CD4-positive, CD25-positive, alpha-beta regulatory T cell (primary cell): ENCODE data around the gene METTL21A. TPM values are rescaled to one million over a fixed set of nuclear protein-coding genes. Genes with fewer than 3 reads are reported as not detected.

ENCODE experiments used
- ATAC-seq, 2 donors: fragments of 150-1000 bp; cut with Tn5 transposase; one replicate each; pipeline ENCODE4 v1.10.0; 2021; ENCODE audit warnings: low read depth in 2 of 2, moderate number of reproducible peaks in 2 of 2, moderate library complexity in 1 of 2
- DNase-seq, 3 donors: peaks; one replicate each; pipeline versions ENCODE4 v3.0.0 to v3.0.0-alpha.2; 2012 to 2022; ENCODE audit warnings: mixed read lengths in 1 of 3
- H3K27ac ChIP-seq: one replicate; pipeline ENCODE4 v1.7.0; 2013; ENCODE audit warnings: mild to moderate bottlenecking, low read length; ENCODE audit not compliant: insufficient read depth, poor library complexity, severe bottlenecking
- H3K27me3 ChIP-seq: one replicate; pipeline ENCODE4 v1.7.0; 2013; ENCODE audit warnings: low read length; ENCODE audit not compliant: control insufficient read depth, insufficient read depth
- H3K36me3 ChIP-seq: one replicate; pipeline ENCODE4 v1.7.0; 2013; ENCODE audit warnings: mild to moderate bottlenecking, low read length, moderate library complexity; ENCODE audit not compliant: control insufficient read depth, insufficient read depth
- H3K4me1 ChIP-seq: 2 replicates; pipeline ENCODE4 v1.7.0; 2013; ENCODE audit warnings: mild to moderate bottlenecking, low read length; ENCODE audit not compliant: insufficient read depth, control insufficient read depth, poor library complexity, severe bottlenecking
- H3K4me3 ChIP-seq: one replicate; pipeline ENCODE4 v1.7.0; 2013; ENCODE audit warnings: low read depth, mild to moderate bottlenecking, low read length, moderate library complexity
- H3K9me3 ChIP-seq, 2 experiments: 1 replicate in 1 of 2; 2 replicates in 1 of 2; pipeline ENCODE4 v1.7.0; 2013; ENCODE audit warnings: low read length in 2 of 2, mild to moderate bottlenecking in 1 of 2, moderate library complexity in 1 of 2; ENCODE audit not compliant: control insufficient read depth in 2 of 2
- H3K27ac Mint-ChIP-seq, 3 donors: one replicate each; pipeline ENCODE4 v1.8.0; 2020 to 2022; ENCODE audit warnings: mild to moderate bottlenecking in 3 of 3, mixed read lengths in 3 of 3, moderate library complexity in 2 of 3
- H3K27me3 Mint-ChIP-seq: one replicate; pipeline ENCODE4 v1.8.0; 2022; ENCODE audit warnings: mild to moderate bottlenecking, mixed read lengths
- H3K36me3 Mint-ChIP-seq: one replicate; pipeline ENCODE4 v1.8.0; 2020; ENCODE audit warnings: mixed read lengths
- H3K4me1 Mint-ChIP-seq, 4 donors: one replicate each; pipeline ENCODE4 v1.8.0; 2020 to 2022; ENCODE audit warnings: mixed read lengths in 4 of 4, mild to moderate bottlenecking in 1 of 4
- H3K4me3 Mint-ChIP-seq, 4 donors: one replicate each; pipeline ENCODE4 v1.8.0; 2020 to 2022; ENCODE audit warnings: mild to moderate bottlenecking in 4 of 4, mixed read lengths in 4 of 4, moderate library complexity in 3 of 4
- H3K9me3 Mint-ChIP-seq, 7 donors: one replicate each; pipeline ENCODE4 v1.8.0; 2020 to 2022; ENCODE audit warnings: mixed read lengths in 7 of 7, mild to moderate bottlenecking in 3 of 7, moderate library complexity in 2 of 7
- polyA plus RNA-seq, 4 donors: library from polyadenylated mRNA; unstranded; fragments of 300-500 nt; fragmentation: Illumina TruSeq; gene quantifications; one replicate each; pipeline ENCODE4 v1.2.3, GENCODE V29; 2021
- total RNA-seq: library from RNA; stranded (reverse); gene quantifications from one replicate; pipeline ENCODE4 v1.2.3, GENCODE V29; 2022

The METTL21A gene
- total and polyA plus RNA-seq, 5 donors from 2014 or later: 13.7 to 29.7 (median 22.2) TPM

DNA sequence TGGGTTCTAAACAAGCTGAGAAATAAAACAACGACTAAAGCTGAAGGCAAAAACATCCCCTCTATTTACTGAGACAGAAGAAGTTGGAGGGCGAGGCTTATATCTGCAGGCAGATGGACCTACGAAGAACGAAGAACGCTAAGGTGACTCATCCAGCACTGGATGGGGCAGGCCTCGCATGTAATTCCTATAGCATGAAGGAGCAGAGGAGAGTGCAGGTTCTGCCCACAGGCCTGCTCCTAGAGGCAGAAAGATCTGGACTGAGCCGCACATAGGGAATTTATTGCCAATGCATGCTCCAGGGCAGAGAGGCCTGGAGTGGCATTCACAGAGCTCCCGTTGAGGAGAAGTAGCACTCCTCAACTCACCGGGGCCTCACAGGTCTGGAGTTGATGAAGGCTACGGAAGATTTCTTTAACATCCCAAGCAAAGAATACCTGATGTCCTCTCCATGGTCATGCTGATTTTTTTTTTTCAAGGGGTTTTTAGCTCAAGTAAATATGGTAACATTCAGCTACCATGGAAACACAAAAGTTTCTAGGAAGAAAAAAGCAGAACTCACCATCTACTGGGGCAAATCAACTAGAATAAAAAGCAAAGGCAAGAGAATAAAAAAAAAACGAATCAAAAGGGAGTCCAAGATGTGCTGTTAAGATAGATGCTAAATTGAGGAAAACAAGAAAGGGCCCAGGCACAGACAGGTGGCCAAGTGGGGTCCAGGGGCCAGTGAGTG lies 10.4 kb upstream of the METTL21A start:
- no peak overlapping the region for H3K4me3 ChIP-seq
- Mint-ChIP-seq H3K36me3 (no peaks in the 10 kb centered on the region), H3K9me3 (peaks cover 0 to 6% (median 3%) of the 10 kb centered on the region in 7 donors), H3K4me3 (no peak overlapping the region), H3K27me3 (peaks cover 4% of the 10 kb centered on the region), H3K4me1 (no peaks in the 10 kb centered on the region), H3K27ac (peak overlapping the region in 1 of 3 donors; percentile 20)
- no peaks in the 10 kb centered on the region for H3K4me1 ChIP-seq
- no peaks in the 10 kb centered on the region for H3K36me3 ChIP-seq
- H3K27ac ChIP-seq: no peak overlapping the region
- no peak for DNase-seq
- peaks cover 9 to 10% of the 10 kb centered on the region in 2 experiments for H3K9me3 ChIP-seq
- no peak for ATAC-seq
- no peaks in the 10 kb centered on the region for H3K27me3 ChIP-seq

GRCh38 chr2:207633686-207634085 lies 8.5 kb upstream of the METTL21A start:
- H3K9me3 ChIP-seq: no peaks in the 10 kb centered on the region
- H3K9me3 Mint-ChIP-seq: peaks cover 0 to 1% (median 0%) of the 10 kb centered on the region in 7 donors
- peaks cover 4% of the 10 kb centered on the region for H3K27me3 Mint-ChIP-seq
- no peaks in the 10 kb centered on the region for H3K4me1 ChIP-seq
- no peak overlapping the region for H3K27ac ChIP-seq
- no peak for DNase-seq
- no peak overlapping the region for H3K4me3 ChIP-seq
- no peak overlapping the region for H3K27ac Mint-ChIP-seq
- H3K36me3 Mint-ChIP-seq: no peaks in the 10 kb centered on the region
- no peak for ATAC-seq
- H3K27me3 ChIP-seq: no peaks in the 10 kb centered on the region
- H3K36me3 ChIP-seq: no peaks in the 10 kb centered on the region
- H3K4me1 Mint-ChIP-seq: no peaks in the 10 kb centered on the region
- H3K4me3 Mint-ChIP-seq: no peak overlapping the region

GRCh38 chr2:207632575-207633493 lies 7.6 kb upstream of the METTL21A start:
- Mint-ChIP-seq H3K9me3 (peaks cover 0 to 1% (median 0%) of the 10 kb centered on the region in 7 donors), H3K36me3 (no peaks in the 10 kb centered on the region), H3K4me1 (peaks cover 0 to 1% (median under 1%) of the 10 kb centered on the region in 4 donors), H3K4me3 (no peak overlapping the region), H3K27me3 (peaks cover 4% of the 10 kb centered on the region), H3K27ac (peak overlapping the region in 1 of 3 donors; percentile 3)
- Histone ChIP-seq H3K27me3 (no peaks in the 10 kb centered on the region), H3K4me1 (no peaks in the 10 kb centered on the region), H3K36me3 (no peaks in the 10 kb centered on the region), H3K4me3 (no peak overlapping the region), H3K27ac (no peak overlapping the region), H3K9me3 (no peaks in the 10 kb centered on the region)
- peak in 1 of 2 donors; percentile 25 for ATAC-seq
- no peak for DNase-seq

DNA sequence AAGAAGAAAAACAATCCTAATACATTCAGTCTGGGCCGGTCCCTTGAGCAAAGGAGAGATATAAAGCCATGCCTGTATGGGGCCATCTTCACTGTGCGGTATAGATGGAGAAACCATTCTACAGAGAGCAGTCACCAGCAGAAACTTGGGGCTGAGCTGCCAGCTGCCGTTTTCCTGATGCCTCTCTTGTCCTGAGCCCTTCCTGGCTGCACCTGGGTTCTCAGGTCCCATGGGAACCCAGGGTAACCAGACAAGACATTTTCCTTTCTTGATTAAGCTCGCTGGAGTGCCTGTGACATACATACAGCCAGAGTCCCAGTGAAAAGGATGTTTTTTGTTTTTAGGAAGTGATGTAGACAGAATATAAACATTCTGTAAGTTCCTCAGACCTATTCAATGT lies 5.3 kb upstream of the METTL21A start:
- H3K27me3 ChIP-seq: no peaks in the 10 kb centered on the region
- no peaks in the 10 kb centered on the region for H3K9me3 ChIP-seq
- DNase-seq: no peak
- Mint-ChIP-seq H3K4me1 (peaks cover 3 to 11% (median 8%) of the 10 kb centered on the region in 4 donors), H3K27ac (peak overlapping the region in 2 of 3 donors; percentile 16 to 78), H3K9me3 (no peaks in the 10 kb centered on the region), H3K36me3 (no peaks in the 10 kb centered on the region), H3K4me3 (peak overlapping the region in 2 of 4 donors; percentile 36 to 39), H3K27me3 (no peaks in the 10 kb centered on the region)
- H3K4me1 ChIP-seq: peaks cover 17% of the 10 kb centered on the region
- no peak overlapping the region for H3K27ac ChIP-seq
- H3K36me3 ChIP-seq: no peaks in the 10 kb centered on the region
- no peak for ATAC-seq
- H3K4me3 ChIP-seq: no peak overlapping the region

DNA sequence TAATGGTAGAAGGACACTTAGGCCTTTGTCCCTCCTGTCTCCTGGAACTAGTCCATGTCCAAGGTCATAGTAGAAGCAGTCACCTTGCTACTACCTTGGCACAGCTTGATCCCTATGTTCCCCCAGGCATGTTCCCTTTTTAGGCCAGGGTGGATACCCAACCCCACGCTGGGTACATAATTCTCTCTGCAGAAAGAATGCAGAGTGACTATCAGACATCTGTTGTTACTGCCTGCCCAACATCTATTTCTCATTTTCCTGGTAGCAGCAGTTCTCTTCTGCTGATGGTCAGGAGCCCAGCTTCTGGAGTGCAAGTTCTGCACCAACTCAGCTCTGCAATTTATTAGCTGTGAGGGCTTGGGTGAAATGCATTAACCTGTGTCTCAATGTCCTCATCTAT lies 4.4 kb upstream of the METTL21A start:
- no peak overlapping the region for H3K4me3 ChIP-seq
- Mint-ChIP-seq H3K27ac (peak overlapping the region in 1 of 3 donors; percentile 78), H3K36me3 (no peaks in the 10 kb centered on the region), H3K27me3 (no peaks in the 10 kb centered on the region), H3K4me3 (peak overlapping the region in 3 of 4 donors; percentile 44 to 83 (median 82)), H3K4me1 (peaks cover 3 to 13% (median 9%) of the 10 kb centered on the region in 4 donors), H3K9me3 (no peaks in the 10 kb centered on the region)
- H3K4me1 ChIP-seq: peaks cover 19% of the 10 kb centered on the region
- no peaks in the 10 kb centered on the region for H3K27me3 ChIP-seq
- H3K36me3 ChIP-seq: no peaks in the 10 kb centered on the region
- H3K9me3 ChIP-seq: no peaks in the 10 kb centered on the region
- ATAC-seq (no peak), DNase-seq (no peak)
- H3K27ac ChIP-seq: no peak overlapping the region

GRCh38 chr2:207624185-207625013 lies 795 bp downstream of the METTL21A start:
- H3K36me3 ChIP-seq: peaks cover 2% of the 10 kb centered on the region
- DNase-seq (peak; percentile 46 to 80 (median 68)), ATAC-seq (peak; percentile 23 to 31)
- Mint-ChIP-seq H3K27ac (peak overlapping the region; percentile 94 to 96 (median 94)), H3K27me3 (no peaks in the 10 kb centered on the region), H3K36me3 (peaks cover 3% of the 10 kb centered on the region), H3K9me3 (no peaks in the 10 kb centered on the region), H3K4me1 (peaks cover 26 to 60% (median 43%) of the 10 kb centered on the region in 4 donors), H3K4me3 (peak overlapping the region; percentile 95 to 98 (median 96))
- no peaks in the 10 kb centered on the region for H3K27me3 ChIP-seq
- H3K9me3 ChIP-seq: no peaks in the 10 kb centered on the region
- H3K4me3 ChIP-seq: peak overlapping the region; percentile 92
- peak overlapping the region; percentile 97 for H3K27ac ChIP-seq
- H3K4me1 ChIP-seq: peaks cover 48% of the 10 kb centered on the region

GRCh38 chr2:207621501-207622039 lies 3.6 kb downstream of the METTL21A start:
- DNase-seq (peak in 1 of 3 donors; percentile 27), ATAC-seq (no peak)
- no peaks in the 10 kb centered on the region for H3K9me3 ChIP-seq
- Mint-ChIP-seq H3K9me3 (no peaks in the 10 kb centered on the region), H3K27me3 (no peaks in the 10 kb centered on the region), H3K36me3 (peaks cover 15% of the 10 kb centered on the region), H3K27ac (peak overlapping the region; percentile 48 to 61 (median 52)), H3K4me1 (peaks cover 21 to 66% (median 44%) of the 10 kb centered on the region in 4 donors), H3K4me3 (peak overlapping the region; percentile 41 to 87 (median 73))
- peak overlapping the region; percentile 62 for H3K27ac ChIP-seq
- no peaks in the 10 kb centered on the region for H3K27me3 ChIP-seq
- H3K4me1 ChIP-seq: peaks cover 46% of the 10 kb centered on the region
- H3K36me3 ChIP-seq: peaks cover 19% of the 10 kb centered on the region
- H3K4me3 ChIP-seq: no peak overlapping the region
